Esophagus muscularis mucosa (tissue), 4 donors: ENCODE results near the gene KCNQ2. TPM values are rescaled to one million over a fixed set of nuclear protein-coding genes. Genes with fewer than 3 reads are reported as not detected.

ENCODE experiments used
- DNase-seq: peaks from one replicate; pipeline ENCODE4 v3.0.0-alpha.2; 2017; ENCODE audit errors: extremely low spot score
- H3K27ac ChIP-seq, 4 donors: fragments of 200-600 bp; sonication (generic); replicated peaks in 1 of 4; 1 replicate in 3 of 4; 2 replicates in 1 of 4; pipeline ENCODE4 v1.5.1; 2016 to 2019; ENCODE audit warnings: mild to moderate bottlenecking in 1 of 4
- H3K27me3 ChIP-seq, 4 donors: fragments of 200-600 bp; sonication (generic); one replicate each; pipeline versions ENCODE4 v1.5.1 to v1.6.0; 2016 to 2019
- H3K36me3 ChIP-seq, 4 donors: fragments of 200-600 bp; sonication (generic); one replicate each; pipeline ENCODE4 v1.5.1; 2016 to 2019
- H3K4me1 ChIP-seq, 4 donors: fragments of 200-600 bp; sonication (generic); one replicate each; pipeline ENCODE4 v1.5.1; 2016 to 2019
- H3K4me3 ChIP-seq, 4 donors: fragments of 200-600 bp; sonication (generic); 1 replicate in 2 of 4; 2 replicates in 2 of 4; pipeline ENCODE4 v1.5.1; 2016 to 2019; ENCODE audit warnings: mild to moderate bottlenecking in 4 of 4, moderate library complexity in 1 of 4
- H3K9me3 ChIP-seq, 4 donors: fragments of 200-600 bp; sonication (generic); 1 replicate in 3 of 4; 2 replicates in 1 of 4; pipeline ENCODE4 v1.5.1; 2016 to 2019
- EP300 ChIP-seq: sonication (generic); formaldehyde crosslinking; IDR thresholded peaks from one replicate; pipeline ENCODE4 v1.6.1; 2017; ENCODE audit warnings: antibody characterized with exemption
- POLR2A ChIP-seq: fragments of 450-650 bp; IDR thresholded peaks from one replicate; pipeline ENCODE4 v1.6.1; 2017; ENCODE audit warnings: antibody characterized with exemption, moderate library complexity, mild to moderate bottlenecking, low read depth
- POLR2AphosphoS5 ChIP-seq, 2 donors: sonication (generic); formaldehyde crosslinking; IDR thresholded peaks; one replicate each; pipeline ENCODE4 v1.6.1; 2017; ENCODE audit warnings: antibody characterized with exemption in 2 of 2
- WGBS: methylation state at CpG from one replicate; pipeline ENCODE4 v1.1.5; 2018; 5-methylcytosine and 5-hydroxymethylcytosine counted together
- intact Hi-C: fragments of 100-400 bp; cut with DNase I; formaldehyde crosslinking; loops from one replicate; pipeline ENCODE4 v1.15.1; 2023
- total RNA-seq, 4 donors: library from RNA; depleted of rRNA; stranded (reverse); fragments of >200 nt; gene quantifications; one replicate each; pipeline versions ENCODE4 v1.1.0 to v1.2.1, GENCODE V29; 2016
- TF ChIP-seq, protein P1 (sequence below), 3 experiments: fragments of 200-600 bp in 2 of 3; fragments of 450-650 bp in 1 of 3; sonication (generic) in 2 of 3; IDR thresholded peaks; one replicate each; pipeline ENCODE4 v1.5.1; 2017 to 2019; ENCODE audit warnings: antibody characterized with exemption in 3 of 3, mild to moderate bottlenecking in 2 of 3, moderate library complexity in 1 of 3

KCNQ2 gene
- total RNA-seq, 4 donors from 2014 or later: 0.11 to 1.6 (median 0.50) TPM; not detected in 1

GRCh38 chr20:63370618-63371187 lies 101.8 kb downstream of the KCNQ2 start:
- Histone ChIP-seq H3K4me1 (peaks cover 0 to 3% (median 0%) of the 10 kb centered on the region in 4 donors), H3K9me3 (no peaks in the 10 kb centered on the region), H3K36me3 (no peaks in the 10 kb centered on the region), H3K27me3 (peaks cover 0 to 94% (median 6%) of the 10 kb centered on the region in 4 donors), H3K27ac (no peak overlapping the region), H3K4me3 (no peak overlapping the region)
- DNase-seq: no peak
- WGBS: 47% methylated on average over 14 of the region's 21 CpGs
- intact Hi-C loops: no loop called here
- TF ChIP-seq EP300: no peak

GRCh38 chr20:63369724-63370617 lies 102.5 kb downstream of the KCNQ2 start:
- TF ChIP-seq POLR2AphosphoS5 (IDR thresholded peaks at IDR 0.05) (no peak), EP300 (no peak), POLR2A (no peak)
- TF ChIP-seq, protein P1, sequence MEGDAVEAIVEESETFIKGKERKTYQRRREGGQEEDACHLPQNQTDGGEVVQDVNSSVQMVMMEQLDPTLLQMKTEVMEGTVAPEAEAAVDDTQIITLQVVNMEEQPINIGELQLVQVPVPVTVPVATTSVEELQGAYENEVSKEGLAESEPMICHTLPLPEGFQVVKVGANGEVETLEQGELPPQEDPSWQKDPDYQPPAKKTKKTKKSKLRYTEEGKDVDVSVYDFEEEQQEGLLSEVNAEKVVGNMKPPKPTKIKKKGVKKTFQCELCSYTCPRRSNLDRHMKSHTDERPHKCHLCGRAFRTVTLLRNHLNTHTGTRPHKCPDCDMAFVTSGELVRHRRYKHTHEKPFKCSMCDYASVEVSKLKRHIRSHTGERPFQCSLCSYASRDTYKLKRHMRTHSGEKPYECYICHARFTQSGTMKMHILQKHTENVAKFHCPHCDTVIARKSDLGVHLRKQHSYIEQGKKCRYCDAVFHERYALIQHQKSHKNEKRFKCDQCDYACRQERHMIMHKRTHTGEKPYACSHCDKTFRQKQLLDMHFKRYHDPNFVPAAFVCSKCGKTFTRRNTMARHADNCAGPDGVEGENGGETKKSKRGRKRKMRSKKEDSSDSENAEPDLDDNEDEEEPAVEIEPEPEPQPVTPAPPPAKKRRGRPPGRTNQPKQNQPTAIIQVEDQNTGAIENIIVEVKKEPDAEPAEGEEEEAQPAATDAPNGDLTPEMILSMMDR (IDR thresholded peaks at IDR 0.05): no peak
- H3K27me3 ChIP-seq: peaks cover 0 to 94% (median 4%) of the 10 kb centered on the region in 4 donors

DNA sequence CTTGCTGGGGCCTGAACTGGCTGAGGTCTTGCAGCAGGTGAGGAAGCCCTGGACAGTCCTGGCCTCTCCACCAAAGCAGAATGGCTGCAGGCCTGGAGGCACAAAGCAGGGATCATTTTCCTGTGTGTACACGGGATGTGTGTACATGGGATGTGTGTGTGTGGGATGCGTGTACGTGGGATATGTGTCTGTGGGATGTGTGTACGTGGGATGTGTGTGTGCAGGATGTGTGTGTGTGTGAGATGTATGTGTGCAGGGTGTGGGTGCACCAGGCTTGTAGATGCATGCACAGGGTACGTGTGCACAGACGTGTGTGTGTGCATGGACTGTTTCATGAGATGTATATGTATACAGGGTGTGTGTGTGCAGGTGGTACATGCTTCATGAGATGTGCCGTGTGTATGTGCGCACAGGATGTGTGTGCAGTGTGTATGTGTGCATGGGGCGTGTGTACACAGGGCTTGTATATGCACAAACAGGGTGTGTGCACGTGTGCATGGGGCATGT lies 103.4 kb downstream of the KCNQ2 start:
- intact Hi-C loops: no loop called here
- no peak overlapping the region for H3K4me3 ChIP-seq
- H3K36me3 ChIP-seq: no peaks in the 10 kb centered on the region
- peaks cover 0 to 3% (median 0%) of the 10 kb centered on the region in 4 donors for H3K4me1 ChIP-seq
- 86% methylated on average over 10 of the region's 10 CpGs for WGBS
- no peak for DNase-seq
- TF ChIP-seq, protein P1 (IDR thresholded peaks at IDR 0.05): no peak
- TF ChIP-seq EP300: no peak
- TF ChIP-seq POLR2A: no peak
- TF ChIP-seq POLR2AphosphoS5 (IDR thresholded peaks at IDR 0.05): no peak
- H3K27me3 ChIP-seq: peaks cover 0 to 94% (median 4%) of the 10 kb centered on the region in 4 donors
- H3K27ac ChIP-seq: no peak overlapping the region
- no peaks in the 10 kb centered on the region for H3K9me3 ChIP-seq

More at GRCh38 chr20:63369724-63370617, 102.5 kb downstream of the KCNQ2 start:
- intact Hi-C loops: no loop called here
- Histone ChIP-seq H3K4me1 (peaks cover 0 to 3% (median 0%) of the 10 kb centered on the region in 4 donors), H3K9me3 (no peaks in the 10 kb centered on the region), H3K36me3 (no peaks in the 10 kb centered on the region), H3K4me3 (no peak overlapping the region), H3K27ac (no peak overlapping the region)
- WGBS: 76% methylated on average over 9 of the region's 24 CpGs
- DNase-seq: no peak

- intact Hi-C loops: no loop called here
- H3K27ac ChIP-seq: no peak overlapping the region
- no peak overlapping the region for H3K4me3 ChIP-seq
- 84% methylated on average over 8 of the region's 8 CpGs for WGBS
- no peaks in the 10 kb centered on the region for H3K9me3 ChIP-seq
- no peaks in the 10 kb centered on the region for H3K36me3 ChIP-seq
- peaks cover 0 to 3% (median 0%) of the 10 kb centered on the region in 4 donors for H3K4me1 ChIP-seq
- DNase-seq: no peak
- H3K27me3 ChIP-seq: peaks cover 0 to 94% (median 2%) of the 10 kb centered on the region in 4 donors
- TF ChIP-seq POLR2A: no peak
- TF ChIP-seq EP300: no peak
- TF ChIP-seq POLR2AphosphoS5 (IDR thresholded peaks at IDR 0.05): no peak
- TF ChIP-seq, protein P1 (IDR thresholded peaks at IDR 0.05): no peak
Observed at GRCh38 chr20:63368151-63368550, 104.3 kb downstream of the KCNQ2 start.

GRCh38 chr20:63367446-63368055 lies 104.9 kb downstream of the KCNQ2 start:
- no peaks in the 10 kb centered on the region for H3K36me3 ChIP-seq
- H3K9me3 ChIP-seq: no peaks in the 10 kb centered on the region
- WGBS: 69% methylated on average over 14 of the region's 24 CpGs
- H3K27ac ChIP-seq: no peak overlapping the region
- intact Hi-C loops: no loop called here
- TF ChIP-seq, protein P1 (IDR thresholded peaks at IDR 0.05): no peak
- no peak for TF ChIP-seq POLR2A
- H3K27me3 ChIP-seq: peaks cover 0 to 94% (median under 1%) of the 10 kb centered on the region in 4 donors
- DNase-seq: no peak
- H3K4me3 ChIP-seq: no peak overlapping the region
- peaks cover 0 to 3% (median 0%) of the 10 kb centered on the region in 4 donors for H3K4me1 ChIP-seq
